Inferior parietal cortex (tissue), 1 donor: ENCODE data around the gene UBR1.
"Not testable (repeated sequence)": the region's sequence is repeated elsewhere in the genome, so short reads cannot be mapped to it uniquely, and the experiment has no call there.

Source experiments
- DNase-seq: peaks from one replicate; pipeline ENCODE4 v3.0.0-alpha.2; 2016; ENCODE audit errors: extremely low spot score

The UBR1 gene

DNA sequence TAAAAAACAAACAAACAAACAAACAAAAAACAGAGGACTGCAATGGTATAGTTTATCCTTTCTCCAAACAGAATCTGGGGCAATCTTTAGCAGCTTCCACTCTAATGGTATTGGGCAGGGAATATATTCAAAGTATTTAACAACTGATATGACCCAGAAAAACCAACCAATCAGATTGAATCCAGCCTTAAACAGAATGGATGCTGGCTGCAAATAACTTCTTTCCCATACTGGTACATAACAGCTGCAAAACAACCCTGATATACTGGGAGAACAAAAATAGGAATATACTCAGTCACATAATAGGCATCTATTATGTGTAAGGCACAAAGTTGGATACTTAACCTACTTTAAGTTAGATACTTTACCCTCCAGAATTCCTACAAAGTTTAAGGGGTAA is 49.1 kb downstream of the UBR1 start:
- DNase-seq, result no peak

DNA sequence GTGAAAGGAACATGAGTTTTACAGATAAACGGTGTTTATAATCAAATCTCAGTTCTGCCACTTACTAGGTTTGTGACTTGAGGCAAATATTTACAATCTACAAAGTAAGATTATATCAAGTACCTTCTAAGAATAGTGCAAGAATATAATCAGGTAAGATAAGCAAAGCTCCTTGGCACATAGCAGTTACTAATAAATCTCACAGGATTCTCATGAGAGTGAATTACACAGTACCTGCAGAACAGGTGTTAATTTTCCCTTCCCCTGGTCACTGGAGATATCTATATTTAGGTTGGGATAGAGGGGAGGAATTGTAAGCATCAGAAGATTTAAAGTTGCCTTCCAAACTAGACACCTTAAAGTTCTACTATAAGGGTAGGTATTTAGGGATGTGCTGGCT is 53.0 kb downstream of the UBR1 start:
- no peak for DNase-seq

DNA sequence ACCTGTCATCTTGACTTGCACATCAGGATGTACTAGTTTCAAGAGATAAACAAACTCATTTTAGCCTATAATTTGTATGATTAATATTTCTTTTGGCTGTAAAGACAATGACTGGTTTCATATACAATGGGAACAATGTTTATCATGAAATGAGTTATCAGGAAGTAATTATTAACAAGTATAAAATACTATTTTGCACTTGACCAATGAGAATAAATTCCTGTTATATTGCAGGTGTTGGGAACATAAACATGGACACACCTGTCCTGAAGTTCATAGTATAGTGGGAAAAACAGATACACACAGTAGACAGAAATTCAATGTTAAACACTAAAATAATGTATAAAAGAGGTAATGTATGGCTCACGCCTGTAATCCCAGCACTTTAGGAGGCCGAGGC is 56.9 kb downstream of the UBR1 start:
- DNase-seq, result no peak

DNA sequence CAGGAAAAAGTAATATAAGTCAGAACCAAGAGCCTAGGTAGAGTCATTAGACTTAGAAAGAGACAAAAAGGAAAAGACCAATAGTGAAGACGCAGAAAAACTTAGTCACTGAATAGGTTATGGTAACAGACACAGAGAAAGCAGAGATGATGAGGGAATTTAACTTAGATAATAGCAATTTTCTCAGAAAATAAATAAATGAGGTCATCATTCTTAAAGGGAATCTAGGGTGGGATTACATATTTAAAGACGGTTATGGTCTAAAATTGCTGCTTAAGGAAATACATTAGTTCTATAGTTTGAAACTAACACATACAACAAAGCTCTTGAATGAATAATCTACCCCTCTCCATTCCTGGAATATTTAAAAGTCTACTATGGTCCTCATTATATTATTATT is 59.4 kb downstream of the UBR1 start:
- DNase-seq, result no peak

DNA sequence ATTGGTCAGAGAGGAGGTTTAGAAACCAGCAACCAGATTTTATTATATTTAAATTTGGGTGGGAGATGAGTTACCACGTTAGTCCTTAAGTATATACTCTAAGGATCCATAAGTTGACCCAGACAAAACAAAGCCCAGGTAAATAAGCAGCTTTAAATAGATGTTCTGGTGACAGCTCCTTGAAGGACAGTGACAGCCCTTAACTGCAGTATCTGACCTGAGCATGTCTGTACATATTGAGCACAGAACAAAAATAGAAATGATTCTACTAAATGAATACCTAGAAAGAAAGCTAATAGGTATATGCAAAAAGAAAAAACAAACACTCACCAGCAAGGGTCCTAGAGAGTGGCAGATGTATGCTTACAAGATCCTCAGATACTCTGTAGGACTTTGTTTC is 63.0 kb downstream of the UBR1 start:
- DNase-seq, result no peak

DNA sequence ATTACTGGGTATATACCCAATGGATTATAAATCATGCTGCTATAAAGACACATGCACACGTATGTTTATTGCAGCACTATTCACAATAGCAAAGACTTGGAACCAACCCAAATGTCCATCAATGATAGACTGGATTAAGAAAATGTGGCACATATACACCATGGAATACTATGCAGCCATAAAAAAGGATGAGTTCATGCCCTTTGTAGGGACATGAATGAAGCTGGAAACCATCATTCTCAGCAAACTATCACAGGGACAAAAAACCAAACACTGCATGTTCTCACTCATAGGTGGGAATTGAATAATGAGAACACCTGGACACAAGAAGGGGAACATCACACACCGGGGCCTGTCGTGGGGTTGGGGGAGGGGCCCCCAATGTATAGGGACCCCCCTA is 64.8 kb downstream of the UBR1 start:
- DNase-seq, result not testable (repeated sequence)

DNA sequence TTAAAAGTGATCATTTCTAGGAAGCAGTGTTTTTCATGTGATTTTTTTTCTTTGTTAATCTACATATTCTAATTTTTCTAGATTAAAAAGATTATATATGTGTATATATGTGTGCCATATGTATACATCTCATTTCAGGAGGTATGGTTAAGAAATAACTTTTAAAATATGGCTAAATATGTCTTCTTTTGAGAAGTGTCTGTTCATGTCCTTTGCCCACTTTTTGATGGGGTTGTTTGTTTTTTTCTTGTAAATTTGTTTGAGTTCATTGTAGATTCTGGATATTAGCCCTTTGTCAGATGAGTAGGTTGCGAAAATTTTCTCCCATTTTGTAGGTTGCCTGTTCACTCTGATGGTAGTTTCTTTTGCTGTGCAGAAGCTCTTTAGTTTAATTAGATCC is 70.6 kb downstream of the UBR1 start:
- DNase-seq, result not testable (repeated sequence)

DNA sequence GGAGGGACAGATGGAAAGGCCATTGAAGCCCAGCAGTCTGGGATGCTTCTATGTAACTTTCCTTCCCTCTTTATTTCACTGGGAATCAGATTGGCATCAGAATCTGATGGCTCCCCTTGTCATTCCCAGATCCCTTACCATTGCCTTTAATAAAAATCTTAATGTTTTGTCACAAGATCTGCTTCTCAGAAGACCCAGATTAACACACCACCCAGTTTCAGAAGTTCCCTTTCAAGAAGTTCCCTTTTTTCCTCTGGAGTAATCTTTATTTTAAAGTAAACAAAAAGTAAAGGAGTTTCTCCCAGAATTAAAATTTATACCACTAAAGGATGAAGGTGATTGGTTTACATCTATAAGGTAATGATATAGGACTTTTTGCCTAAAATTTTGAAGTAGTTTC is 76.4 kb downstream of the UBR1 start:
- no peak for DNase-seq

DNA sequence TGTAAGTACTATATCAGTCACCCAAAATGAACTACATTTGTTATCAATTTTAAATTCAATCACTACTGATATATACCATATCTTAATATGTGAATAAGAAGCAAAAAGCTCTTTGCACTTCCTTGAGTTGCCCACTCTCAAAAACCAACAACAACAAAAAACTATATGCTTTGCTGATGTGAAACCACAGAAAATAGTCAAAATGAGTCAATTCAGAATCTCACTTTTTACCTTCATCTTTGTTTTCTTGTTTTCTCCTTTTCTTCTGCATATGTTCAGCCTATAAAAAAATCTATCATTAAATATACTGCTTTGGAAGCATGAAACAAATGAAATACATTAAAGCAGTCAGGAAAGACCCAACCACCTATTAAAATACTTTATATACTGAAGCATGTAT is 80.7 kb downstream of the UBR1 start:
- DNase-seq, result no peak

DNA sequence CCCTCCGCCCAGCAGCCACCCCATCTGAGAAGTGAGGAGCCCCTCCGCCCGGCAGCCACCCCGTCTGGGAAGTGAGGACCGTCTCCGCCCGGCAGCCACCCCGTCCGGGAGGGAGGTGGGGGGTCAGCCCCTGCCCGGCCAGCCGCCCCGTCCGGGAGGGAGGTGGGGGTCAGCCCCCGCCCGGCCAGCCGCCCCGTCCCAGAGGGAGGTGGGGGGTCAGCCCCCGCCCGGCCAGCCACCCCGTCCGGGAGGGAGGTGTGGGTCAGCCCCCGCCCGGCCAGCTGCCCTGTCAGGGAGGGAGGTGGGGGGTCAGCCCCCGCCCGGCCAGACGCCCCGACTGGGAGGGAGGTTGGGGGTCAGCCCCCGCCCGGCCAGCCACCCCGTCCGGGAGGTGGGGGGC is 91.2 kb downstream of the UBR1 start:
- DNase-seq, result not testable (repeated sequence)

DNA sequence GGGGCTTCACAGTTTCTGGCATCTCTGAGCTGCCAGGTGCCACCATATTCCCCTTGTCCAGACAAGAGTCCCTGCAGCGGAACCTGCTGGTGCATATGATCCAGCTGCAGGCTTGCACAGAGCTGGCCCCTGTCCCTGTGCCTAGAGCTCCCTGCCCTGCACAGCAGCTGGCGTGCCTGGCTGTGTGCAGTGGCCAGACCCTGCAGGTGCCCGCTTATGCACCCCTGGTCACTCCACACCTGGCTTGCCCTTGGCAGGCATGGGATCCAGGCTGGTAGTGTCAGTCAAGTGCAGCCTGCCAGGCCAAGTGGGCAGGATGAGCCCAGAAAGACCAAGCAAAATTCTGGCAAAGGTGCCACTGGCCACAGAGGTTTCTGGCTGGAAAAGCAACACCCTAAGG is 96.6 kb downstream of the UBR1 start:
- DNase-seq, result no peak

DNA sequence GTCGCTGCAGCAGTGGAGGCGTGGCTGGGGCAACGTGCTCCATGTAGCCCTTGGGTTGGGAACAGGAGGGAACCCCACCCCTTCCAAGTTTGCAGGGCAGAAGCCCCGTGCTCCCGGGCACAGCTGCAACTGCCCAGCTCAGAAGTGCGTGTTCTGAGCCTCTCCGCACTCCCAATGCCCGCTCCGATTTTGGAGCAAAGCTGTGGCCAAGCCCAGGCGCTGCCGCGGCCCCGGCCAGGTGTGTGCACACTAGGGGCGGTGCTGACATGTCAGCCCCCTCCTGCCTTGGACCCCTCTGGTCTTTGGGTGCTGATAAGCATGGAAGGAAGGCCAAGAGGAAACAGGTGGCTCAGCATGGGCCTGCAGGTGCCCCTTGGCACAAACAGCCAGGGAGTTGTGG is 97.7 kb downstream of the UBR1 start:
- no peak for DNase-seq

DNA sequence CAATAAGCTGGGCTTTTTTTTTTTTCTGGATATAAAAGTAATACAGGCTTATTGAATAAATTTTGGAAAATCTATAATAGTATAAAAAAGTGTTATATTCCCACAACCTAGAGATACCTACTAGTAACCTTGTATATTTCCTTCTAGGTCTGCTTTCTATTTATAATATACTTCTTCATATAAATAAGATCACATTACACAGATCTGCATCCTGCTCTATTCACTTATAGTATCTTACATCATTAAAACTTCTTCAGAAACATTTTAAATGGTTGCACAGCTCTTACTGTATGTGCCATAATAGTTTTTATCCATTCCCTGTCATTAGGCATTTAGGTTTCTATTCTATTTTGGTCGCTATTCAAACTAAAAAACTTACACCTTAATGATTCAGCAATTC is 98.3 kb downstream of the UBR1 start:
- no peak for DNase-seq

DNA sequence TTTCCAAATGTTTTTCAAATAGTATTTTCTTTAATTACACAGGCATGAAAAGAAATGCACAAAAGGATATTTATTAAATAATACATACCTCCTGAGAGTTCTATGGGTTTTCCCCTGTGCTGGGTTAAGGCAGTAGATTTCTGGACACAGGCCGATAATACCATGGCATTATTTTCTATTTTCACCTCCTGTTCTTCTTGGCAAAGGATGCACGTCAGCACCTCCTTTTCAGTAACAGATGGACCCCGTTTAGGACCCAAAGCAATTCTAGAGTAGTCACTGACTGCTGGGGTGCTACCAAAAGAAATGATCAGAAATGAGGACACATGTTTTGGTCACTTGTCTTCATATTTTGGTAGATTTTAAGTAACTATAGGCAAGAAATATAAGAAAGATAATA is 98.8 kb downstream of the UBR1 start:
- DNase-seq, result no peak

DNA sequence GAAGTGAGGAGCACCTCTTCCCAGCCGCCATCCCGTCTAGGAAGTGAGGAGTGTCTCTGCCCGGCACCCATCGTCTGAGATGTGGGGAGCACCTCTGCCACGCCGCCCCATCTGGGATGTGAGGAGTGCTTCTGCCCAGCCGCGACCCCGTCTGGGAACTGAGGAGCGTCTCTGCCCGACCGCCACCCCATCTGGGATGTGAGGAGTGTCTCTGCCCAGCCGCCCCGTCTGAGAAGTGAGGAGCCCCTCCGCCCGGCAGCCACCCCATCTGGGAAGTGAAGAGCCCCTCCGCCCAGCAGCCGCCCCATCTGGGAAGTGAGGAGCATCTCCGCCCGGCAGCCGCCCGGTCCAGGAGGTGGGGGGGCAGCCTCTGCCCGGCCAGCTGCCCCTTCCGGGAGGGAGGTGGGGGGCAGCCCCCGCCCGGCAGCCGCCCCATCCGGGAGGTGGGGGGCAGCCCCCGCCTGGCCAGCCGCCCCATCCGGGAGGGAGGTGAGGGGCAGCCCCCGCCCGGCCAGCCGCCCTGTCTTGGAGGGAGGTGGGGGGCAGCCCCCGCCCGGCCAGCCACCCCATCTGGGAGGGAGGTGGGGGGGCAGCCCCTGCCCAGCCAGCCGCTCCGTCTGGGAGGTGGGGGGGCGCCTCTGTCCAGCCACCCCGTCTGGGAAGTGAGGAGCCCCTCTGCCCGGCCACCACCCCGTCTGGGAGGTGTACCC is 100.8 kb downstream of the UBR1 start:
- DNase-seq, result not testable (repeated sequence)

DNA sequence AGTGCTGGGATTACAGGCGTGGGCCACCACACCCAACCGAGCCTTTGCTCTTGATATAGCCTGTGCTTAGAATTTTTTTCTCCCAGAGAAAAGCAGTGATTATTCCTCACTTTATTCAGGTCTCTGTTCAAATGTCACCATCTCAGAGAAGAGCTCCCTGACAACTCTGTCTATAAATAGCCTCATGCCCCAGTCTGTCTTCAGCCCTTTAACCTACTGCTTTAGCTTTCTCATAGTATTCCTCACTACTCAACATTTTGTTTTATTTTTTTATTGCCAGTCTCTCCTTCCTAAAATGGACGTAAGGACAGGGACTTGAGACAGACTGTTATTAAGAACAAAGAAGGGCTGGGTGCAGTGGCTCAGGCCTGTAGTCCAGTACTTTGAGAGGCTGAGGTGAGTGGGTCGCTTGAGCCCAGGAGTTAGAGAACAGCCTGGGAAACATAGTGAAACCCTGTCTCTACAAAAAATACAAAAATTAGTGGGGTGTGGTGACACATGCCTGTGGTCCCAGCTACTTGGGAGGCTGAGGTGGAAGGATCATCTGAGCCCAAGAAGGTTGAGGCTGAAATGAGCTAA is 106.5 kb downstream of the UBR1 start:
- no peak for DNase-seq

DNA sequence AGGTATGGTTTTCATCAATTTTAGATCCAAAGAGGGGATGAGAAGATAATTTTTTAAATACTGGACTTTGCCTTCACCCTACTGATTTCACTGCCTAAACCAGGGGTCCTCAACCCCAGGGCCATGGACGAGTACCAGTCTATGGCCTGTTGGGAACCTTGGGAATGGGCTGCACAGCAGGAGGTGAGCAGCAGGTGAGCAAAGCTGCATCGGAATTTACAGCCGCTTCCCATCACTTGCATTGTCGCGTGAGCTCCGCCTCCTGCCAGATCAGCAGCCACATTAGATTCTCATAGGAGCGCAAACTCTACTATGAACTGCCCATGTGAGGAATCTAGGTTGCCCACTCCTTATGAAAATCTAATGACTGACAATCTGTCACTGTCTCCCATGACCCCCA is 109.0 kb downstream of the UBR1 start:
- no peak for DNase-seq

DNA sequence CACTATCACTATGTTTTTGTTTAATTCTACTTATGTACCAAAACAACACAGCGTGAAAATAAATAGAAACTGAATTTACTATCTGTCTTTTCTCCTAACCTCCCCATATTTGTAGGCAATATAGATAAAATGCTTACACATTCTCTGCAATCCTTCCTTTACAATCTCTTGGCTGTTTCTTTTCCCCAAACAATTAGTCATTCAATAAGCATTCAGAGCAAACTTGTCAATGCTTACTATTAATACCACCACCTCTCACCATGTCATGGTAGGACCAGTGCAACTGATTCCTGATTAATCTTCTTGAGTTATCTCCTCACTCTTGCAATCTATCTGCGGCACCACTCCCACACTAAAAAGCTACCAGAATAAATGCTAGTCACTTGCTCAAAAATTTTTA is 111.3 kb downstream of the UBR1 start:
- no peak for DNase-seq

DNA sequence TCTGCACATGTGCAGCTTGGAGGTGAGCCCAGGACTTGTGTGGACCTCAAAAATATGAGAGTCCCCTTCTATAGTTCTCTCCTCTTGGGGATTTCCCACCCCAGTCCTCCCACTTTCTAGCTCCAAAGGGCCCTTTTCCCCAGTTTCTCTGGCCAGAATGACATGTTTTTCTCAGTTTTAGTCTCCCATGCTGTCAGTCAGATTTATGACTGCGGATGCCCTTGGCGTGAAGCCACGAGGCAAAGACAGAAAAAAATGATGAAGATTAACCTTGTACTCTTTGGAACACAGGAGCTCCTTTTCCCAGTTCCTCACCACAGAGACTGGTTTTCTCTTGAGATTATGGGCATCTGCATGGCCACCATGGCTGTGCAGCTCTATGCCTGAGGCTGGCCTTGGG is 113.2 kb downstream of the UBR1 start:
- no peak for DNase-seq

DNA sequence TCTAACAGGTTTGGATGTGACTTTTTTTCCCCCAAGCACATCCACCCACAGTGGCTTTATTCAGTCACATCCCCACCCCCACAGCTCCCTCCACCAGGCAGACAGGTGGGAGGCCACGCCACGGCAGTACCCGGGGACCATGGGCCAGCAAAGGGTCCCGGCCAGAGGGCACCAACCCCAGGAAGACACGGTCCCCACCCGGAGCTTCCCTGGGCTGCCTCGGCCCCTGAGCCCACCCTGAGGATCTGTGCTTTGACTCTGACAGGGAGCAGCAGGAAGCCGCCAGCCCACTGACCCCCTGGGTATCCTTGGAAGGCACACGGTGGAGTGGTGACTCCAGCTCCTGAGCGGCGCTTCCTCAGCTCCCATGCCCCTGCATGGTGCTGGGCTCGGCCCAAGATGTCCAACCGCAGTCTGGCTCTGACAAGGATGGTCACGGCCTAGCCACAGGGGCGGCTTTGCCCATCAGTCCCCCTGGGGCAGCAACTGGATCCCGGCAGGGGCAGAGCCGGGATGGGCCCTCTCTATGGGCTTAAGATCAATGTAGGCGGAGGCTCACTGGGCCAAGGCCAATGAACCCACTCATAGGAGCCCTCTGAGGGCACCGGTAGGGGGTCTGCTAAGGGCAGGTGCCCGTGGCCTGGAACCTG is 119.0 kb downstream of the UBR1 start:
- DNase-seq, result no peak

DNA sequence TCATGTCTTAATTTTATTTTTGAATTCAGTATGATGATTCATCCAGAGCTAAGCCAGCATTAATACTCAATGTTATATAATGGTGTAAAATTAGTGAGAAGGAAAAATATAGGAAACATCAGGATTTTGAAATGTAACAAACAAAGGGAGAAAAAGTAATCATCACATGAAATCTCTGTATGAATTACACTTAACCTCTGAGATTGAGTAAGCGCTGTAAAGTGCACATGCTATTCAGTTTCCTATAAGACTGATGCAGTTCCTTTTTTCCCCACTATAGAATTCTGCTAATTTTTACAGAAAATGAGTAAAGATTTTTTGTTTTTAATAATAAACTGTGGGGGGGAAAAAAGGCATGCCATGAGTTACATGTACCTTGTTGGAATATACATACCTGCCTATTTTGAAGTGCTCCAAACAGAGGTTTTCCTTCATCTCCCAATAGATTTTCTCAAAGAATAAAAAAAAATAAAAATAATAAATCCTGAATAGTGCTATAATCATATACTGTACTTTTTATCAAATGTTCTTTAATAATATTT is 121.3 kb downstream of the UBR1 start:
- no peak for DNase-seq

DNA sequence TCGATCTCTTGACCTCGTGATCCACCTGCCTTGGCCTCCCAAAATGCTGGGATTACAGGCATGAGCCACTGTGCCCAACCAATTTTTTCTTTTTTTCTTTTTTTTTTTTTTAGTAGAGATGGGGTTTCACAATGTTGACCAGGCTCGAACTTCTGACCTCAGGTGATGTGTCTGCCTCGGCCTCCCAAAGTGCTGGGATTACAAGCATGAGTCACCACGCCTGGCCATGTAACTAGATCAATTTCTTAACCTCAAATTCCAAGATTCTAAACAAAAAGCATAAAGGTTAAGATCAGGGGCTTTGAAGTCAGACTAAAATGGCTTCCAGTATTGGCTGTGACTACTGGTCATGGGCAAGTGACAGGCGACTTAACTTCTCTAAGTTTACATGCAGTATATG is 126.7 kb downstream of the UBR1 start:
- not testable (repeated sequence) for DNase-seq

DNA sequence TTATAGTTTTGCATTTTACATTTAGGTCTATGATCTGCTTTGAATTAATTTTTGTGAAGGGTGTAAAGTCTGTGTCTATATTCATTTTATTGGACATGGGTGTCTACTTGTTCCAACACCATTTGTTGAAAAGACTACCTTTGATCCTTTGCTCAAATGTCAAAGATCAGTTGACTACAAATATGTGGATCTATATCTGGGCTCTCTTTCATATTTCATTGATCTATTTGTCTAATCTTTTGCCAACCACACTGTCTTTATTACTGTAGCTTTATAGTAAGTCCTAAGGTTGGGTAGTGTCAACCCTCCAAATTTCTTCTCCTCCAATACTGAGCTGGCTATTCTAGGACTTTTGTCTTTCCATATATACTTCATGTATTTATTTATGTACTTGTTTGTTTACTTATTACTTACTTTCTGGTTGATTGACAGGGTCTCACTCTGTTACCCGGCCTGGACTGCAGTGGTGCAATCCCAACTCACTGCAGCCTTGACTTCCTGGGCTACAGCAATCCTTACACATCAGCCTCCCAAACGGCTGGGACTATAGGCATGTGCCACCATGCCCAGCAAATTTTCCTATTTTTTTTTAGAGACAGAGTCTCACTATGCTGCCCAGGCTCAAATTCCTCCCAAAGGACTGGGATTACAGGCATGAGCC is 131.5 kb downstream of the UBR1 start:
- no peak for DNase-seq
